ENCODE results near the gene HDAC1. TPM values are rescaled to one million over a fixed set of nuclear protein-coding genes. Genes with fewer than 3 reads are reported as not detected.
A peak's percentile ranks its signal among the peaks of the same experiment; 100 is the strongest.
"Not testable (repeated sequence)": the region's sequence is repeated elsewhere in the genome, so short reads cannot be mapped to it uniquely, and the experiment has no call there.

HDAC1 gene
- total and polyA plus RNA-seq, 7 donors: 47.1 to 215 (median 68.0) TPM

DNA sequence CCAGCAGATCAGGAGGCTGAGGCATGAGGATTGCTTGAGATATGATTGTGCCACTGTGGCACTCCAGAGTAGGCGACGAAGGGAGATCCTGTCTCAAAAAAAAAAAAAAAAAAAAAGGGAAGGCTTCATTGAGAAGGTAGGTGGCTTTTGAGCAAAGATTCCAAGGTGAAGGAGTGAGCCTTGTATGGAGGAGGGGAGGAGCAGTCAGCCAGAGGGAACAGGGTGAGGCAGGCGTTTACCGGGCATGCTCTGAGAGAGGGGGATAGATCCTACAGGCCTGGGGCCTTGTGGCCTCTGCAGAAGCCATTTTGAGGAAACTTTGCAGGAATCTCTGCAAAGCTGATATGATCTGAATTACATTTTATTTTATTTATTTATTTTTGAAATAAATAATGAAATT is 5.1 kb upstream of the HDAC1 start:
- TF ChIP-seq EP300 (IDR thresholded peaks at IDR 0.05) (no peak), POLR2A (IDR thresholded peaks at IDR 0.05) (no peak), POLR2AphosphoS5 (IDR thresholded peaks at IDR 0.05) (no peak)
- TF ChIP-seq, protein P1, sequence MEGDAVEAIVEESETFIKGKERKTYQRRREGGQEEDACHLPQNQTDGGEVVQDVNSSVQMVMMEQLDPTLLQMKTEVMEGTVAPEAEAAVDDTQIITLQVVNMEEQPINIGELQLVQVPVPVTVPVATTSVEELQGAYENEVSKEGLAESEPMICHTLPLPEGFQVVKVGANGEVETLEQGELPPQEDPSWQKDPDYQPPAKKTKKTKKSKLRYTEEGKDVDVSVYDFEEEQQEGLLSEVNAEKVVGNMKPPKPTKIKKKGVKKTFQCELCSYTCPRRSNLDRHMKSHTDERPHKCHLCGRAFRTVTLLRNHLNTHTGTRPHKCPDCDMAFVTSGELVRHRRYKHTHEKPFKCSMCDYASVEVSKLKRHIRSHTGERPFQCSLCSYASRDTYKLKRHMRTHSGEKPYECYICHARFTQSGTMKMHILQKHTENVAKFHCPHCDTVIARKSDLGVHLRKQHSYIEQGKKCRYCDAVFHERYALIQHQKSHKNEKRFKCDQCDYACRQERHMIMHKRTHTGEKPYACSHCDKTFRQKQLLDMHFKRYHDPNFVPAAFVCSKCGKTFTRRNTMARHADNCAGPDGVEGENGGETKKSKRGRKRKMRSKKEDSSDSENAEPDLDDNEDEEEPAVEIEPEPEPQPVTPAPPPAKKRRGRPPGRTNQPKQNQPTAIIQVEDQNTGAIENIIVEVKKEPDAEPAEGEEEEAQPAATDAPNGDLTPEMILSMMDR (IDR thresholded peaks at IDR 0.05): no peak
- 91% methylated on average over 4 of the region's 4 CpGs for WGBS, 2 donors
- Histone ChIP-seq H3K27me3 (no peaks in the 10 kb centered on the region), H3K27ac (no peak overlapping the region), H3K9me3 (no peaks in the 10 kb centered on the region), H3K4me1 (peaks cover 0 to 3% (median 0%) of the 10 kb centered on the region in 4 donors), H3K4me3 (no peak overlapping the region), H3K36me3 (no peaks in the 10 kb centered on the region)
- intact Hi-C loops (cut with DNase I): no loop called here
- no peak for DNase-seq

DNA sequence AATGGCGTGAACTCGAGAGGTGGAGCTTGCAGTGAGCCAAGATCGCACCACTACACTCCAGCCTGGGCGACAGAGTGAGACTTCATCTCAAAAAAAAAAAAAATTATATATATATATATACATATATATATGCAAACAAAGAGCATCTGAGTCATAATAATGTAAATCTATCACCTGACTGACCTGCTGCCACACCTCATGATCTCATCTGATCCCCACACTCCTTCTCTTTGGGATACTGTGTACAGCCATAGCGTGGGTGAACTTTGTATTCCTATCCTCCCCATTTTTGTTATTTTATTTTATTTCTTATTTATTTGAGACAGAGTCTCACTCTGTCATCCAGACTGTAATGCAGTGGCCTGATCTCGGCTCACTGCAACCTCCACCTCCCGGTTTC is 2.6 kb upstream of the HDAC1 start:
- H3K36me3 ChIP-seq: no peaks in the 10 kb centered on the region
- TF ChIP-seq EP300 (IDR thresholded peaks at IDR 0.05) (no peak), POLR2AphosphoS5 (IDR thresholded peaks at IDR 0.05) (no peak), POLR2A (IDR thresholded peaks at IDR 0.05) (no peak)
- TF ChIP-seq, protein P1 (IDR thresholded peaks at IDR 0.05): no peak
- no peak overlapping the region for H3K27ac ChIP-seq
- no peak for DNase-seq
- intact Hi-C loops (cut with DNase I): no loop called here
- peaks cover 0 to 13% (median 9%) of the 10 kb centered on the region in 4 donors for H3K4me1 ChIP-seq
- 75 to 92% methylated on average over 7 of the region's 7 CpGs for WGBS, 2 donors
- H3K27me3 ChIP-seq: no peaks in the 10 kb centered on the region
- H3K9me3 ChIP-seq: no peaks in the 10 kb centered on the region
- no peak overlapping the region for H3K4me3 ChIP-seq

DNA sequence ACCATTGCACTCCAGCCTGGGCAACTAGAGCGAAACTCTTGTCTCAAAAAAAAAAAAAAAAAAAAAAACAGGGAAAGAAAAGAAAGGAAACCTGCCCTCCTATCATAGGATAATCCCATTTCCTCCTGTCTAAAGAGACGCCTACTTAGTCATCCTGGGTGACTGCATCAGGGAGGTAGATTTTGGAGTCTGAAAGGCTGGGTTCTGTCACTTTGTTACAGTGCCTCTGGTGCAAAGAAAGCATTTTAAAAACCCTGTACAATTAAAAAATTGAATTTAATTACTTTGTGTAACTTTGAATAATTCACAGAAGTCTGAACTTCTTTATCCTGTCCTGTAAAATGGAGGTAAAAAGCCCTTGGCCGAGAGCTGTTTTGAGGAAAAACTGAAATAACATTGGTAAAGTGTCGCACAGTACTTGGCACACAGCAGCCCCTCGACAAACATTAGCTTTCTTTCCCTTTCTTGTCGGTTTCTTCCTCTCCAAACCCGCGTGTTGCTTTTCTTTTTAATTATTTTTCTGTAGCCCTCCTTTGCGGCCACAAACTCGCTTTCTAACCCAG is 657 bp upstream of the HDAC1 start:
- Histone ChIP-seq H3K4me1 (peaks cover 0 to 13% (median 9%) of the 10 kb centered on the region in 4 donors), H3K9me3 (no peaks in the 10 kb centered on the region), H3K27ac (peak overlapping the region; percentile 79 to 88 (median 85)), H3K36me3 (no peaks in the 10 kb centered on the region), H3K4me3 (peak overlapping the region; percentile 69 to 92 (median 86)), H3K27me3 (no peaks in the 10 kb centered on the region)
- 22 to 44% methylated on average over 10 of the region's 10 CpGs for WGBS, 2 donors
- TF ChIP-seq POLR2A (IDR thresholded peaks at IDR 0.05) (no peak), POLR2AphosphoS5 (IDR thresholded peaks at IDR 0.05) (no peak), EP300 (IDR thresholded peaks at IDR 0.05) (no peak)
- TF ChIP-seq, protein P1 (IDR thresholded peaks at IDR 0.05): no peak
- intact Hi-C loops (cut with DNase I): loop anchor here (5.0 kb wide), 1 partner anchor 114 kb away; the partner anchor contains the start of gene TXLNA
- DNase-seq: no peak

DNA sequence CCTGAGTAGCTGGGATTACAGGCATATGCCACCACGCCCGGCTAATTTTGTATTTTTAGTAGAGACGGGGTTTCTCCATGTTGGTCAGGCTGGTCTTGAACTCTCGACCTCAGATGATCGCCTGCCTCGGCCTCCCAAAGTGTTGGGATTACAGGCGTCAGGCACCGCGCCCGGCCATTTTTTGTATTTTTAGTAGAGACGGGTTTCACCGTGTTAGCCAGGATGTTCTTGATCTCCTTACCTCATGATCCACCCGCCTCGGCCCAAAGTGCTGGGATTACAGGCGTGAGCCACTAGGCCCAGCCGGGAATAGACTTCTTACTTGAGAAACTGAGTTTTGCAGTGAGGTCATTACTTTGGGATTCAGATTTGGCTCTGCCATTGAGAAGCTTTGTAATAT is 6.3 kb downstream of the HDAC1 start:
- DNase-seq, H3K4me1 ChIP-seq: not testable (repeated sequence)
- WGBS, 2 donors: 96 to 97% methylated on average over 16 of the region's 16 CpGs

DNA sequence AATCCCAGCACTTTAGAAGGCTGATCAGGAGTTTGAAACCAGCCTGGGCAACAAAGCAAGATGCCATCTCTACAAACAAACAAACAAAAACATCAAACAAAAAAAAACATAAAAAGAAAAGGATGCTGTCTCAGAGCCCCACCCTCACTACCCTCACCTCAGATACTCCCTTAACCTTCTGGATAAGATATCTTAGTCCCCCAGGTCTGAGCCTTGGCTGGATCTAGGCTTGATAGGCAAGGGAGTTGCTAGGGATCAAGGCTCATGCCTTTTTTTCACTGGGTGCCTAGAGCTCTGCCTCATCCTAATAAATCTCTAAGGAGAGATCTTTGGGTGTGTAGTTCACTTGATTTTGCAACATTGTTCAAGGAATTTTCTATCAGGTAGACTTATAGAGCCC is 7.4 kb downstream of the HDAC1 start:
- Histone ChIP-seq H3K27ac (no peak overlapping the region), H3K4me1 (no peaks in the 10 kb centered on the region), H3K27me3 (no peaks in the 10 kb centered on the region), H3K36me3 (peaks cover 2 to 22% (median 13%) of the 10 kb centered on the region in 4 donors), H3K4me3 (no peak overlapping the region), H3K9me3 (no peaks in the 10 kb centered on the region)
- intact Hi-C loops (cut with DNase I): no loop called here
- TF ChIP-seq, protein P1 (IDR thresholded peaks at IDR 0.05): no peak
- TF ChIP-seq POLR2A (IDR thresholded peaks at IDR 0.05): no peak
- TF ChIP-seq POLR2AphosphoS5 (IDR thresholded peaks at IDR 0.05): no peak
- TF ChIP-seq EP300 (IDR thresholded peaks at IDR 0.05): no peak
- no peak for DNase-seq

More for the DNA sequence above, 6.3 kb downstream of the HDAC1 start:
- H3K27me3 ChIP-seq; H3K9me3 ChIP-seq; intact Hi-C loops (cut with DNase I); H3K4me3 ChIP-seq; H3K27ac ChIP-seq: not testable (repeated sequence)
- peaks cover 0 to 11% (median 8%) of the 10 kb centered on the region in 4 donors for H3K36me3 ChIP-seq

Measured in sigmoid colon (tissue), 7 donors.